Activated T-cell treated with anti-CD3 and anti-CD28 coated beads for 4 hours (primary cell): ENCODE measurements around the gene SCAMP2.

Experiments
- DNase-seq: peaks from one replicate; pipeline ENCODE4 v3.0.0-alpha.2; 2020

The SCAMP2 gene

DNA sequence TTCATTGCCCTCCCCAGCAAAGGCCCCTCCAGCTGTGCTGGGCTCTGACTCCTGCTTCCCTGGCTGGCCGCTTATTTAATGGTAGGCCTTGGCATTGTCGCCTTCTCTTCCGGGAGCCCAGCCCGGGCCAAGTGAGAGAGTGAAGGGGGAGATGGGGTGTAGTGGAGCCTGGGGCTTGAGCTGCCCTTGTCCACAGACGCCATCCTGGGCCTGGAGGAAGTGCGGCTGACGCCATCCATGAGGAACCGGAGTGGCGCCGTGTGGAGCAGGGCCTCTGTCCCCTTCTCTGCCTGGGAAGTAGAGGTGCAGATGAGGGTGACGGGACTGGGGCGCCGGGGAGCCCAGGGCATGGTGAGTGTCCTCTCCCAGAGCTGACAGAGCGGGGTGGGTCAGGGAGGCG, 57.2 kb downstream of the SCAMP2 start:
- DNase-seq: no peak

DNA sequence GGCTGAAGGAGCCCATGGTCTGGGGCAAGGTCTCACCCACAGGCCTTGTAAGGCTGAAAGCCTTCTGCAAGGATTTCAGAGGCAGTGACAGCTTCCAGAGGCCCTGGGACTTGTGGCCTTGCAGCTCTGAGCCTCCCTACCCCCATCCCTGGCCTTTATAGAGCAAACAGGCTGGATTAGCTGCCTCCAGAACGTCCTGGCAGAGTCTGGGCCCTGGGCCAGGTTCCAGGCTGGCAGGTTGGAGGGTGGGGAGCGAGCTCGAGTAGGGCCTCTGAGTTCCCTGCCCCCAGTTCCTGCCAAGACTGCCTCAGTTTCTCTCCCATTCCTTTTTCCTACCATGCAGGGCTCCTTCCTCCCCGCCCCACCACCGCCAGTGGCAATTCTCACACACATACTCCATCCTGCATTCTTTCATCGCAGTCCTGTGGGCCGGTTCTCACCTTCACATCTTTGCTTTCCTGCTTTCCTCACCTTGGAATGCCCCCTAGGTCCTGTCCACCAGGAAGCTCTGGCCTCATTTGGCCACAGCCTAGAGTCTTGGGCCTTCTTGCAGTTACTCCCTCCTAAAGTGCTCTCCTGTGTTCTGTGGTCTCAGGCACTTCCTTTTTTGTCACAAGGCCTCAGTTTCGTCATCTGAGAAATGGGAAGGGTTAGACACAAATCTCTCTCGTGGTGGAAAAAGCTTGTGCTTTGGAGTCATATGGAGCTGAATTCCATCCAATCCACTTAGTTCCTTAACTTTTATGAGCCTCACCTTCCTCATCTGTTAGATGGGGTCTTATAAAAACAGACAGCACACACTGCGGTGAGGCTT, 57.8 kb downstream of the SCAMP2 start:
- DNase-seq: no peak

DNA sequence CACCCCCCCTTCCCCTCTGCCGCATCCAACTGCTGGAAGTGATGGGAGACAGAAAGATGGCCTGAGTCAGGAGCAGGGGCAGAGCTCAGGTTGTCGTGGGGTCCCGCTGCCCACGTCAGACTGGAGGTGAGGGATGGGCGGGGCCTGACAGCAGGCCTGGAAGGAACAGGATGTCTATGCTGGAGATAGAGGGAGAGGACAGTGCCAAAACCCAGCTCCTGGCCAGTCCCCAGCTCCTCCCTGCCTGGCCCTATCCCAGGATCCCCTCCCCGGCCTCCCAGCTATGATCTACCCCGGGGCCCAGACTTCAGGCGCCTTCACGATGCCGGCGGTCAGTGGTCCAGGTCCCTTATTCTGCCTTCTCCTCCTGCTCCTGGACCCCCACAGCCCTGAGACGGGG, 60.6 kb downstream of the SCAMP2 start, which contains the start of gene LMAN1L:
TSS of gene LMAN1L (plus strand) at position 303 of the 400 bp plus-strand sequence. CDS start at position 323, 20 bp downstream.
- no peak for DNase-seq

DNA sequence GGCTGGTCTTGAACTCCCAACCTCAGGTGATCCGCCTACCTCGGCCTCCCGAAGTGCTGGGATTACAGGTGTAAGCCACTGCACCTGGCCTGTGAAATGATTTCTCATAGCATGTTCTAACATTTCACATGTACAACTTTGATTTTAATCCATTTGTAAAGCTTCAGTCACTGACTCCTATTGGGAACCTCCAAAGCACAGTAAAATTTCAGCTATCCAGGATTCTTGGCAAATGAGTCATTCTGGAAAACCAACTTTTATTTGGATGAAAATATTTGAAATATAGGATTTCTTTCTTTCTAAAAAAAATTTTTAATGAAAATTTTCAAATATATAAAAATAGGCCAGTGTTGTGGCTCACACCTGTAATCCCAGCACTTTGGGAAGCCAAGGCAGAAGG, 63.2 kb downstream of the SCAMP2 start:
- no peak for DNase-seq

DNA sequence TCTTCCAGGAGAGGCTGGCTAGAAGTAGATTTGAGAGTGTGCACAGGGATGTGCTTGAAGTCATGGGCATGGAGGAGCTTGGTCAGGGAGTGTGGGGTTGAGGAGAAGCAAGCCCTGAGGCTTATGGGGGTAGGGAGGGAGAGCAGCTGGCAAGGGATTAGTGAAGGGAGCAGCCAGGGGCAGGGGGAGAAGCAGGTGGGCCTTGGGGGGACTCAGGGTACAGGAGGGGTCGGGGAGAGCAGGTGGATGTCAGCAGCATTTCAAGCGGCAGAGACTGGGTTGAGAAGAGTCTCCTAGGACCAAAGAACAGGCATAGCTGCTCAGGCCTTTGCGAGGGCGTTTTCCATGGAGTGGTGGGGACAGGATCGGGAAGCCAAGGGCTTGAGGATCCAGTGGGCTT, 63.9 kb downstream of the SCAMP2 start:
- DNase-seq: no peak

DNA sequence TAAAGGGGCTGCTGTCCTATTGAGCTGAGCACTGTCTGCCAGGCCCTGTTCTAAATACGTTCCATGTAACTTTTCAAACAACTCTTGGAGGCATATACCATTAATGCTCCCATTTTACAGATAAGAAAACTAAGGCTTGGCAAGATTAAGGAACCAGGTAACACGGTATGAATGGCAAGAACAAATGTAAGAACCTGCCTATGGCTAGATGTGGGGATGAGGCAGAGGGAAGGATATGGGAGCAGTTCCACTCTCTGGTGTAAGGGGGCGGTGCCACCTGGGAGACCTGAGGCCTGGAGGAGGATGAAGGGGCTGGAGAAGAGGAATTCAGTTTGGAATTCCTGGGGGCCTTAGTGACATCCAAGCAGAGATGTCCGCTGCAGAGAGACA, 64.3 kb downstream of the SCAMP2 start:
- DNase-seq: no peak

- DNase-seq: no peak
These were observed 64.9 kb downstream of the SCAMP2 start for GRCh38 chr15:74808078-74808839.

- no peak for DNase-seq
These were observed 65.9 kb downstream of the SCAMP2 start for GRCh38 chr15:74807282-74807681.

DNA sequence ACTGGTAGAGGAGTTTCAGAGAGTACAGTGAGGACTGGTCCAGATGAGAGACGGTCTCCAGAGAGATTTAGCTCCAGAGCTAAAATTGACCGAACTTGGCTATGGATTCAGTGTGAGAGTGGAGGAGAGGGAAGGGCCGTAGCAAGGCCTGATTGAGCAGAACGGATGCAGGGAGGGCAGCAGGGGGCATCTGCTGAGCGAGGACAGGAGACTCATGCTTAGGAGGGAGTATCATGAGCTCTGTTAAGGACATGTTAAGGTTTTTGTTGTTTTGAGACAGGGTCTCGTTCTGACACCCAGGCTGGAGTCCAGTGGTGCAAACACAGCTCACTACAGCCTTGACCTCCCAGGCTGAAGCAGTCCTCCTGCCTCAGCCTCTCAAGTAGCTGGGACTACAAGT, 68.2 kb downstream of the SCAMP2 start:
- no peak for DNase-seq

- DNase-seq: no peak
These were observed 70.2 kb downstream of the SCAMP2 start for GRCh38 chr15:74802862-74803447.

- no peak for DNase-seq
These were observed 70.9 kb downstream of the SCAMP2 start for GRCh38 chr15:74802290-74802689.

- DNase-seq: no peak
These were observed 71.7 kb downstream of the SCAMP2 start for GRCh38 chr15:74801311-74801997.

GRCh38 chr15:74800559-74801094, 72.5 kb downstream of the SCAMP2 start:
- DNase-seq: no peak

DNA sequence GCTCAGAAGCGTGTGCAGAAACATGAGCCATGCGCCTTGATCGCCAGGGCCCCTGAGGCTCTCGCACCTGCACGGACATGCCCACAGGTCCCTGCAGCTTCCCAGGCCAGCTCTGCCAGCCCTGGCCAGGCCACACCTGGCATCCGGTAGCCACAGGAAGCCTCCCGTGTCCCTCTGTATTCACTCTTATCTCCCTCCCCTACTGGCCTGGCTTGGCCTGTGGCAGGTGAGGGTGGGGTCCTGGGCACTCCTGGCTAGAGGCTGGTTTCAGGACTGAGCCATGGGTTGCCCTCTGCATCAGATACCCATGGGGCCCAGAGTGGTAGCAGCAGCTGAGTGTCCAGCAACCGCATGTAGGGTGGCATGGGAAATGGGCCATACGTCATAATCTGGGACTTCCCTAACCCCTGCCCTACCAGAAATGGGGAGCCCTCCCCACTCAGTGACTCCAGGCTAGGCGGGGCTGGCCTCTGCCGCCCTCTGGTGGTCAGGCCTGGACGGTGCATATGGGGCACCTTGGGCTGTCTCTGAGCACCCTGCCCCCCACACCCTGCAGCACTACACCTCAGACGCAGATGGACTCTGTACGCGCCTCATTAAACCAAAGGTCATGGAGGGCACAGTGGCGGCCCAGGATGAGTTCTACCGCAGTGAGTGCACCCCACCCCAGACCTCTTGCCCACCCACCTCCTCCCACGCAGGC, 73.2 kb downstream of the SCAMP2 start:
- peak; percentile 79 for DNase-seq

DNA sequence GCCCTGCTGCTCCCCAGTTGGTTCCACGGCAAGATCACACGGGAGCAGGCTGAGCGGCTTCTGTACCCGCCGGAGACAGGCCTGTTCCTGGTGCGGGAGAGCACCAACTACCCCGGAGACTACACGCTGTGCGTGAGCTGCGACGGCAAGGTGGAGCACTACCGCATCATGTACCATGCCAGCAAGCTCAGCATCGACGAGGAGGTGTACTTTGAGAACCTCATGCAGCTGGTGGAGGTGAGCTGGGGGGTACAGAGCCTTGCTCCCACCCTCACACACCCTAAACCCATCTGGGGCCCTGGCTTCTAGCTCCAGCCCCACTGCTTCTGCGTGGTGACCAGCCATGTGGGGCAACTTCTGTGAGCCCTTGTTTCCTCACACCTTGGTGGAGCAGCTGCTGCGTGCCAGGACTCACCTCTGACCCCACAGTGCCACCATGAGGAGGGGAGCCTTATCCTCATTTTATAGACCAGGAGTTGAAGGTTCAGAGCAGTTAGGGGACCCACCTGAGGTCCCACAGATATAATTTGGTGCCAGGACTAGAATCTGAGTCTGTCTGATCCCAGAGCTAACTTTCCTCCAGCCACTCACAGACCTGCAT, 73.8 kb downstream of the SCAMP2 start:
- DNase-seq: no peak

DNA sequence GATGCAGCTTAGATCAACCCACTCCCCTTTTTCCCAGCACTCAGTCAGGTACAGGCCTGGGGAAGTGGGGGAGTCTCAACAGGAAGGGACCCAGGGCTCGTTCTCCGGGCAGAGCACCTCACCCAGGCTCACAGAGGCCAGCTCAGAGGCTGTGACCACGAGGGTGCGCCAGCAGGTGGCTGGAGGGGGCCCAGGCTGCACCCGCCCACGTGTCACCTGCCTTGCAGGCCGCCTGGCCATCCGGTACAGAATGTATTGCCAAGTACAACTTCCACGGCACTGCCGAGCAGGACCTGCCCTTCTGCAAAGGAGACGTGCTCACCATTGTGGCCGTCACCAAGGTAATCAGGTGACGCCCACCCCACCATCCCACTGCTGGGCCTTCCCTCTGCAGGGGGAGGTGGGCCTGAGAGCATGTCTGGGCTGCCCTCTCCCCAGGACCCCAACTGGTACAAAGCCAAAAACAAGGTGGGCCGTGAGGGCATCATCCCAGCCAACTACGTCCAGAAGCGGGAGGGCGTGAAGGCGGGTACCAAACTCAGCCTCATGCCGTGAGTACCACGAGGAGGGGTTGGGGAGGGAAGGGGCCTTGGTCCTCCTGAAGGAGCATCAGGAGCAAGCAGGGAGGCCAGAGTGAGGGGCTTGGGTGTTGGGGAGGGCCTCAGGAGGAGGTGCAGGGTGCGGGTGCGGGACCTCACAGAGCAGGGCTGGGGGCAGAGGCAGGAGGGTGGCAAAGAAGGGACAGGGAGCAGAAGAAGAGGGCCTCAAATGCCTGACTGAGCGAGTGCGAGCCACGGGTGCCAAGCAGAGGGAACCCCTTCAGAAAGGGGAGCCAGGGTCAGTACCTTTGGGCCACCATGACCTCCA, 74.5 kb downstream of the SCAMP2 start:
- no peak for DNase-seq

DNA sequence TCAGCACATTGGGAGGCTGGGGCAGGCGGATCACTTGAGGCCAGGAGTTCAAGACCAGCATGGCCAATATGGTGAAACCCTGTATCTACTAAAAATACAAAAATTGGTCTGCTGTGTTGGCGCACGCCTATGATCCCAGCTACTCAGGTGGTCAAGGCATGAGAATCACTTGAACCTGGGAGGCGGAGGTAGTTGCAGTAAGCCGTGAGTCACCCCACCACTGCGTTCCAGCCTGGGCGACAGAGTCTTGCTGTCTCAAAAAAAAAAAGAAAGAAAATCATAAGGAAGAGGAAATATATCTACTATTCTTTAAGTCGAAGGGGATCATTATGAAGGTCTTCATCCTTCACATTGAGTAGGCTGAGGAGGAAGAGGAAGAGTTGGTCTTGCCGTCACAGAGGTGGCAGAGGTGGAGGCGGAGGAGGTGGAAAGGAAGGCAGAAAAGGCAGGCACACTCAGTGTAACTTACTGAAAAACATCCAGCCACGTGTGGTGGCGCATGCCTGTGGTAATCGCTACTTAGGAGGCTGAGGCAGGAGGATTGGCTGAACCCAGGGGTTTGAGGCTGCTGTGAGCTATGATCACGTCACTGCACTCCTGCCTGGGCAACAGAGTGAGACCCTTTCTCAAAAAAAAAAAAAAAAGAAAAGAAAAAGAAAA, 77.1 kb downstream of the SCAMP2 start:
- DNase-seq: no peak

GRCh38 chr15:74794970-74795349, 78.2 kb downstream of the SCAMP2 start:
- no peak for DNase-seq

DNA sequence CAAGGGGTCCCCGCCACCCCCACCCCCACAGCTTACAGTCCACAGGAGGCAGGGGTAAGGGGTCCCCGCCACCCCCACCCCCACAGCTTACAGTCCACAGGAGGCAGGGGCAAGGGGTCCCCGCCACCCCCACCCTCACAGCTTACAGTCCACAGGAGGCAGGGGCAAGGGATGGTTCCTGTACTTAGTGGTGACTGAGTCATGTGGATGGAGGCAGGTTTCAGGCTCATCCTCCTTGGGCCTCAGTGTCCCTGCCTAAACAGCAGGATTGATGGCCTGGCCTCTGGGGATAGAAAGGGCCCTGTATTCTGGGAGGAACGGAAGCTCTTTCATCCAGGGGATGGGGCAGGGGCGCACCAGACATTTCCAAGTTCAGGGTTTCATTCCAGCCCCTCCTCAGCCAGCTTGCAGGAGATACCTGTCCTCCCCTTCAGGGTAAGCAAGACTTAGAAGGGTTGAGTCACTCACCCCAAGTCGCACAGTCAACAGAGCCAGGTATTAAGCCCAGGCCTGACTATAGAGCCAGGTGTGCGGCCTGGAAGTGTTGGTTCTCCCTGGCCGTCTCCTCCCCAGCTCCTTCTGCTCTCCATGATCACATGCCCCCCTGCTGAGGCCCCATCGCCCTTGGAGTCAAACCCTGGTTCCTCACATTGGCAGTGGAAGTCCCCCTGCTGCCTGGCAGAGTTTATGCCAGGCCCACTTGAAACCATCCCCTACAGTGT, 78.8 kb downstream of the SCAMP2 start:
- no peak for DNase-seq
